ENCODE results near the gene ARL4C.
"Not testable (repeated sequence)": the region's sequence is repeated elsewhere in the genome, so short reads cannot be mapped to it uniquely, and the experiment has no call there.

The ARL4C gene

DNA sequence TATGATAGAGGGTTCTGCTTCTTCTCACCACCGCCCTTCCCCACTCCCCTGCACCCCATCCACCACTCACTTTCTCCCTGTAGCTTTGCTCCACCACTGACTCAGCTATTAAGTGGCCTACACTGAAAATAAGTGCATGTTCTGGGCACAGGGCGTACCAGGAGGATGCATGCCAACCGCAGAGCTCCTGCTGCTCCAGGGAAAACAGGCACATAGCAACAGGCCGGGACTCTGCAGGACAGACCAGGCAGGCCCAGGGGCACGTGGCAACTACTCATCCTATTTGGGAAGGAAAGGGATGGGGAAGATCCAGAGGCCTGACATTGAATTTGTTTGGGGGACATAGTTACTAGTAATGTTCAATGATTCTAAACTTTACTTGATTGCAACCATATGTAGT, 28.4 kb downstream of the ARL4C start:
- H3K27me3 Mint-ChIP-seq = no peaks in the 10 kb centered on the region
- peaks cover 0 to 13% of the 10 kb centered on the region in 2 donors for H3K9me3 Mint-ChIP-seq
- H3K4me1 Mint-ChIP-seq = peaks cover 63% of the 10 kb centered on the region
- DNase-seq = no peak
- ATAC-seq = no peak
- H3K27ac Mint-ChIP-seq = no peak overlapping the region
- no peak overlapping the region for H3K4me3 Mint-ChIP-seq

DNA sequence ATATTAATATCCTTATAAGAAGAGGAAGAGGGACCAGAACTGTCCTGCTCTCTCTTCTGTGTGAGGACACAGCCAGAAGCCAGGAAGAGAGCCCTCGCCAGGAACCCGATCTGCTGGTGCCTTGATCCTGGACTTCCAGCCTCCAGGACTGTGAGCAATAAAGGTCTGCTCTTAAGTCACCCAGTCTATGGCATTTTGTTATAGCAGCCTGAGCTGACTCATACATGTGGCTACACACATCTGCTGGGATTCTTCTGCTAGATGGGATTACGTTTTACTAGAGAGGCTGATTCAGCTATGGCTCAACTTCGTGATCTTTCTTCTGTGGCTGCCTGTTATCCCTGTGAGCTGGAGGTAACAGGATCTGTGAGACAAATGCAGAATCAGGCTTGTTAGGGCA, 29.6 kb downstream of the ARL4C start:
- no peak for ATAC-seq
- no peak overlapping the region for H3K4me3 Mint-ChIP-seq
- H3K27ac Mint-ChIP-seq = peak overlapping the region in 1 of 2 donors; percentile 28
- no peak for DNase-seq
- no peaks in the 10 kb centered on the region for H3K27me3 Mint-ChIP-seq
- peaks cover 75% of the 10 kb centered on the region for H3K4me1 Mint-ChIP-seq
- H3K9me3 Mint-ChIP-seq = peaks cover 0 to 5% of the 10 kb centered on the region in 2 donors

GRCh38 chr2:234464291-234464645, 32.6 kb downstream of the ARL4C start:
- peak; percentile 69 for ATAC-seq

DNA sequence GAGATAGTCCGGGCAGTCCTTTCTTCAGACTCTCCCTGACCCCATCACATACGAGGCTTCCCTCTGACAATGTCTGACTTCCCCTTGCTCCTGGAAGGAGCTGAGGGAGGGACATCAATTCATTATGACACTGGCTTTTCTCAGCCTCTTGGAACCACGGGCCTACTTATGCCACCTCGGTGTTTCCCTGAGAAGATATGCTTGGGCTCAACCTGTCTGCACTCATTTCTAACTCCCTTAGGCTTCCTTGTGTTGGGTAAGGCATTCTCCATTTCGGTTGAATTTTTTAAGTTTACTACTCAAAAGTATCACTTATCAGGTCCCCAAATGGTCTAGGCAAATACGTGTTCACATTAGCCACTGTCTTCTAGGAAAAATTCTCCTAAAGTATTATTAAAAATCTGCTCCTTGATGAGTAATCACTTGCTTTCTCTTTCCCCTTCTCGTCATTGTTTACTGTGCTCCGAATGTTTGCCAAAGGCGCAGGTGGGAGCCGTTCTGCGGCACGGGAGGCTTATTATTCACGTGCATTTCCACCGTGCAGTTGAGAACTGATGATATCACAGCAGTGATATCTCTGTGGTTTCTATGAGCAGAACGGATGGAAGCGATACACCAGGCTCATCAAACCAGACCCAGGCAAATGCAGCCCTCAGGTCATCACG, 33.1 kb downstream of the ARL4C start:
- H3K9me3 Mint-ChIP-seq = no peaks in the 10 kb centered on the region
- H3K4me1 Mint-ChIP-seq = peaks cover 87% of the 10 kb centered on the region
- no peaks in the 10 kb centered on the region for H3K27me3 Mint-ChIP-seq
- ATAC-seq = peak; percentile 91
- peak overlapping the region; percentile 72 to 95 for H3K27ac Mint-ChIP-seq
- H3K4me3 Mint-ChIP-seq = peak overlapping the region; percentile 74 to 79
- peak; percentile 57 to 68 for DNase-seq

More at GRCh38 chr2:234464291-234464645, 32.6 kb downstream of the ARL4C start:
- no peak for DNase-seq
- no peaks in the 10 kb centered on the region for H3K27me3 Mint-ChIP-seq
- H3K4me3 Mint-ChIP-seq = peak overlapping the region; percentile 74 to 79
- H3K4me1 Mint-ChIP-seq = peaks cover 87% of the 10 kb centered on the region
- no peaks in the 10 kb centered on the region for H3K9me3 Mint-ChIP-seq
- H3K27ac Mint-ChIP-seq = peak overlapping the region; percentile 72 to 95

DNA sequence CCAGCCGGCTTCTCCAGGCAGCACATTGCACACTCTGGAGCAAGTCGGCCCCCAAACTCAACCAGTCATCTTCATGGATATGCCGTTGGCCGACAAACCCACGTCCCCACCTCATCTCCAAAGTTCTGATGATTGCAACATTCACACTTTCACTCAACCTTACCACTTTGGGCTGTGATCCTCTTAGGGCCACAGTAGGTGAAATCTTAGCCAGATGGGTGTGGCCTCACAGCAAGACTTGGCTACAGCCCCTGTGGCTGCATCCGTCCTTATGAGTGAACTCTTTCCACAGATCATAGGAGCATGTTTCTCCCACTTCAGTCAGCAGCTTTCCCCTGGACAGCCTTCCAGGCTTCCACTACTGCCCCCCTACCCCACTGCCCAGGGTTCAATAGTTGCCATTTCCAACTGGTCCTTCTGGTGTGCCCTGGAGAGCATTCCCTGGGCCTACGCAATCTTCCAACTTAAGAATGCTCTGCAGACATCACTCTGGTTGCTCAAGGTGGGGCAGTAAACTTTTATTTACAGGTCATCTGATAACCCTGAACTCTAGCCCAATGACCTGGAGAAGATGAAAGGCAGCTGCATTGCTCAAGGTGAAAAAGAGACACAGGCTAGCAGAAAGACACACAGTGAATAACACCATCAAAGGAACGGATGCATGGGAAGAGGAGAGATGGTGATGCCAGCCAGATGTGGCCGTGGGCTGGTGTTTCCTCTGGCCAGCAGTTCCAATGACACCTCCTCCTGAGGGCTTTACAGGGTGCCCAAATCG, 34.5 kb downstream of the ARL4C start:
- ATAC-seq (no peak), DNase-seq (no peak)
- H3K27me3 Mint-ChIP-seq = no peaks in the 10 kb centered on the region
- H3K27ac Mint-ChIP-seq = no peak overlapping the region
- peaks cover 12 to 13% of the 10 kb centered on the region in 2 donors for H3K9me3 Mint-ChIP-seq
- H3K4me3 Mint-ChIP-seq = peak overlapping the region in 1 of 2 donors; percentile 14
- H3K4me1 Mint-ChIP-seq = peaks cover 90% of the 10 kb centered on the region

DNA sequence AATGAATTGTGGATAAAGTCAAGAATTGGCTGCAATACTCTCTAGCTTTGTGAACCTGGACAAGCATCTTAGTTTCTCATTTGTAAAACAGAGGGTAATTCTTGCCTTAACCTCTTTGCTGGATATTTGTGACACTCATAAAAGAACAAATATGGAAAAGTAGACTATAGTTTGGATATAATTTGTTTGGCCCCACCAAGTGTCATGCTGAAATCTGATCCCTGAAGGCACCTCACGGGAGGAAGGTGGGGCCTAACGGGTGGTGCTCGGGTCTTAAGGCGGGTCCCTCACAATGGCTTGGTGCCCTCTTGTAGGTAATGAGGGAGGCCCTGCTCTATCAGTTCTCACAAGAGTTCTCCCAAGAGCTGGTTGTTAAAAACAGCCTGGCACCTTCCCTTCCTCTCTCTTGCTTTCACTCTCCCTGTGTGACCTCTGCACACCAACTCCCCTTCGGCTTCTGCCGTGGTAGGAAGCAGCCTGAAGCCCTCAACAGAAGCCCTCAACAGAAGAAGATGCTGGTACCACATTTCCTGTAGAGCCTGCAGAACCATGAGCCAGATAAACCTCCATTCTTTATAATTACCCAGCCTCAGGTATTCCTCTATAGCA, 37.4 kb downstream of the ARL4C start:
- H3K27ac Mint-ChIP-seq = peak overlapping the region; percentile 83 to 89
- H3K27me3 Mint-ChIP-seq = no peaks in the 10 kb centered on the region
- peaks cover 13 to 17% of the 10 kb centered on the region in 2 donors for H3K9me3 Mint-ChIP-seq
- no peak for DNase-seq
- peak overlapping the region; percentile 70 to 71 for H3K4me3 Mint-ChIP-seq
- H3K4me1 Mint-ChIP-seq = peaks cover 96% of the 10 kb centered on the region
- ATAC-seq = no peak

DNA sequence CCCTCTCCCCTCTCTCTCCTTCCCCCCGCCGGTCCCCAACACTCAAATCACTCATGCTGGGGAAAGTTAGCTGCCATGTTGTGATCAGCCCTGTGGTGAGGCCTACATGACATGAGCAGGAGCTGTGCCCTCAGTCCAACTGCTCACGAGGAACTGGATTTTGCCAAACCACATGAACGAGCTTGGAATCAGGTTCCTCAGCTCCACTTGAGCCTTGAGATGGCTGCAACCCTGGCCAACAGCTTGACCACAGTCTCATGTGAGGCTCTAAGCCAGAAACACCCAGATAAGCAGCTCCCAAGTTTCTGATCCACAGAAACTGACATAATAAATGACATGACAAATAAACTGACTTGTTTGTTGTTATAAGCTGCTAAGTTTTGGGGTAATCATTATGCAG, 38.4 kb downstream of the ARL4C start:
- Mint-ChIP-seq H3K27me3 (no peaks in the 10 kb centered on the region), H3K4me1 (peaks cover 89% of the 10 kb centered on the region), H3K9me3 (peaks cover 13 to 17% of the 10 kb centered on the region in 2 donors), H3K27ac (no peak overlapping the region), H3K4me3 (no peak overlapping the region)
- ATAC-seq (no peak), DNase-seq (no peak)

DNA sequence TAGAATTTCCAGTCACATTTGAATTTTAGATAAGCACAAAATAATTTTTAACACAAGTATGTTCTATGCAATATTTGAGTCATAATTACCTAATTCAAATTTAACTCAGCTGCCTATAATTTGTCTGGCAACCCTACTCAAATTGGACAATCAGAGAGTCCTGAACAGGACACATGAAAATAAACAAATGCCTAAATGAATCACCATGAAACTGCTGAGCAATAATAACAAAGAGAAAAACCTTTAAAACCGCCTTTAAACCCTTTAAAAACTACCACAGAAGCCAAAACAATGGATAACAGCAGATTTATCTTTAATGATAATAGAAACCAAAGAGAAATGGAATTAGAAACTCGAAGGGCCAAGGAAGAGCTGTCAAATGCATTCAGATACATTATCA, 39.5 kb downstream of the ARL4C start:
- no peak for ATAC-seq
- Mint-ChIP-seq H3K27me3 (no peaks in the 10 kb centered on the region), H3K4me1 (peaks cover 89% of the 10 kb centered on the region), H3K9me3 (peaks cover 13 to 17% of the 10 kb centered on the region in 2 donors), H3K4me3 (no peak overlapping the region), H3K27ac (no peak overlapping the region)
- DNase-seq = no peak

GRCh38 chr2:234455246-234455645, 41.6 kb downstream of the ARL4C start:
- Mint-ChIP-seq H3K4me1 (peaks cover 93% of the 10 kb centered on the region), H3K27ac (peak overlapping the region; percentile 88 to 92)

GRCh38 chr2:234454433-234454832, 42.4 kb downstream of the ARL4C start:
- ATAC-seq (peak; percentile 44), DNase-seq (no peak)
- H3K27me3 Mint-ChIP-seq = no peaks in the 10 kb centered on the region
- peaks cover 13 to 17% of the 10 kb centered on the region in 2 donors for H3K9me3 Mint-ChIP-seq
- H3K27ac Mint-ChIP-seq = peak overlapping the region; percentile 92 to 93
- peaks cover 93% of the 10 kb centered on the region for H3K4me1 Mint-ChIP-seq
- peak overlapping the region; percentile 68 to 80 for H3K4me3 Mint-ChIP-seq

More at GRCh38 chr2:234455246-234455645, 41.6 kb downstream of the ARL4C start:
- not testable (repeated sequence) for DNase-seq, H3K27me3 Mint-ChIP-seq, ATAC-seq
- Mint-ChIP-seq H3K9me3 (peaks cover 13 to 17% of the 10 kb centered on the region in 2 donors), H3K4me3 (peak overlapping the region; percentile 68 to 69)

DNA sequence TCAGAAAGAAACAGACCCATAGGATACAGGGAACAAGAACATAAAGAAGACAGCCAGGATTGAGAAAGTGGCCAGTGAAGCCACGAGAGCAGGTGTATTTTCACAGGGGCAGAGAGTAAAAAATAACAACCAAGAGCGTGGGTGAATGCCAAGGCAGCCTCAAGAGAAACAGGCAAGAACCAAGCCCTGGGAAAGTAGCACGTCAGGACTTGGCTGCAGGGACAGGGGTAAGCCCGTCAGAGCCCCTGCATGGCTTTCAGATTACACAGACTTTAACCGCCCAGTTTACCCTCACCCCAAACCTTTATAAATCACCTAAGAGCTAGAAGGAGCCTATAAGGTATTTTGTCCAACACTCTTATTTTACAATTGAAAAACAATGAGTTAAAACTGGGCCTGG, 43.7 kb downstream of the ARL4C start:
- H3K9me3 Mint-ChIP-seq = peaks cover 9 to 12% of the 10 kb centered on the region in 2 donors
- H3K4me1 Mint-ChIP-seq = peaks cover 93% of the 10 kb centered on the region
- H3K27ac Mint-ChIP-seq = peak overlapping the region; percentile 92 to 93
- no peaks in the 10 kb centered on the region for H3K27me3 Mint-ChIP-seq
- DNase-seq (peak in 1 of 2 donors; percentile 46), ATAC-seq (peak; percentile 70)
- peak overlapping the region; percentile 68 to 80 for H3K4me3 Mint-ChIP-seq

DNA sequence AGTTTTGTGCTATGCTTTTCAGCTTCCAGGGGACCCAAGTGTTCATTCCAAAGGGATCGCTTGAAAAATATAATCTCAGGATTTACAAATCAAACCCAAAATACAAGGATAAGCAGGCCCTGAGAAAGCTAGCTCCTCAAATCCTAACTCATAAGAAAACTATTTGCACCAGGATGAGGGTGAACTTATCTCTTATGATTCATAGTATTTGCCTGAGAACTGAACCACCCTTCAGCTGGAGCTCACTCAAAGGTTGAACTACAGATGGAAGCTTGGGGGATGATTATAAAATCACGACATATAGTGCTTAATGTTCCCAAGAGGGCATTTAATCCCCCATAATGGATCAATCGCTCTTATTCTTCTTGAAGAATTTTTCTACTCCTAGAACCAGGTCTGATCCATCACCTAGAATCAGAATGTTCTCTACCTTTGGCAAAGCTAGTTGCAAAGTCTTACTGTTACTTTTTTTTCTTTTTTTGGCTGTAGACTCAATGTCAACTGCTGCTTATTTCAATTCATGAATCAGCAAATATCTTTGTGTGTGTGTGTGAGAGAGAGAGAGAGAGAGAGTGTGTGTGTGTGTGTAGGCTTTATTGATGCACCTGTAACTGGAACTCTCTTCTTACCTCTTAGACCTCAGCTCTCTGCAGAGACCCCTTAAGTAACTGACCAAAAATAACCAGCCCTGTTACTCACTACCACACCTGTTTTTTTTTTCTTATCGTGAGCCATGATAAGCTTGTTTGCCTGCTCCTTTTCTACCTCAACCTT, 44.8 kb downstream of the ARL4C start:
- Mint-ChIP-seq H3K27me3 (no peaks in the 10 kb centered on the region), H3K9me3 (peaks cover 0 to under 1% of the 10 kb centered on the region in 2 donors), H3K27ac (peak overlapping the region; percentile 59 to 92), H3K4me1 (peaks cover 93% of the 10 kb centered on the region), H3K4me3 (peak overlapping the region; percentile 68 to 80)
- DNase-seq (no peak), ATAC-seq (no peak)

- Mint-ChIP-seq H3K9me3 (no peaks in the 10 kb centered on the region), H3K4me1 (peaks cover 93% of the 10 kb centered on the region), H3K4me3 (peak overlapping the region; percentile 68 to 80), H3K27me3 (no peaks in the 10 kb centered on the region), H3K27ac (peak overlapping the region; percentile 37 to 47)
- DNase-seq (no peak), ATAC-seq (no peak)
Measured at GRCh38 chr2:234451242-234451641, 45.6 kb downstream of the ARL4C start.

- Mint-ChIP-seq H3K4me1 (peaks cover 93% of the 10 kb centered on the region), H3K27me3 (no peaks in the 10 kb centered on the region), H3K9me3 (no peaks in the 10 kb centered on the region), H3K27ac (no peak overlapping the region), H3K4me3 (peak overlapping the region; percentile 30 to 68)
- DNase-seq (no peak), ATAC-seq (no peak)
Measured at GRCh38 chr2:234450431-234451124, 46.3 kb downstream of the ARL4C start.

Data from stimulated activated naive CD8-positive, alpha-beta T cell treated with anti-CD3 and anti-CD28 coated beads, Interleukin-15, amount 100 ng/mL, for 72 hours (primary cell).